SK-N-MC (cell line): ENCODE data around the gene FOXP1.

Experiments used
- EZH2 ChIP-seq: fragments of 200-600 bp; sonication (generic); IDR thresholded peaks from one replicate; pipeline ENCODE4 v1.6.1; 2017; ENCODE audit warnings: antibody characterized with exemption
- FOXP2 ChIP-seq: optimal IDR thresholded peaks from 2 replicates; pipeline ENCODE3; 2011; ENCODE audit warnings: mild to moderate bottlenecking, moderate library complexity; ENCODE audit not compliant: insufficient read depth; ENCODE audit errors: extremely low read length, control extremely low read depth
- POLR2AphosphoS5 ChIP-seq: IDR thresholded peaks from 2 replicates; pipeline ENCODE4 v1.6.1; 2012; ENCODE audit warnings: mild to moderate bottlenecking, low read depth, low read length, borderline replicate concordance

- no peak for TF ChIP-seq EZH2
- TF ChIP-seq POLR2AphosphoS5, result no peak
- TF ChIP-seq FOXP2, result no peak
These were observed 45.0 kb upstream of the FOXP1 start for GRCh38 chr3:71628522-71628921.
